HG03565 (cell line): Measurements from ENCODE around the gene CLDN15.
"Not testable (repeated sequence)": the region's sequence is repeated elsewhere in the genome, so short reads cannot be mapped to it uniquely, and the experiment has no call there.

ENCODE experiments used
- ATAC-seq: cut with Tn5 transposase; IDR thresholded peaks from one replicate; pipeline ENCODE4 v1.9.1; 2021; ENCODE audit warnings: mild to moderate bottlenecking, moderate library complexity; ENCODE audit not compliant: unreplicated experiment

CLDN15 gene, protein sequence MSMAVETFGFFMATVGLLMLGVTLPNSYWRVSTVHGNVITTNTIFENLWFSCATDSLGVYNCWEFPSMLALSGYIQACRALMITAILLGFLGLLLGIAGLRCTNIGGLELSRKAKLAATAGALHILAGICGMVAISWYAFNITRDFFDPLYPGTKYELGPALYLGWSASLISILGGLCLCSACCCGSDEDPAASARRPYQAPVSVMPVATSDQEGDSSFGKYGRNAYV

GRCh38 chr7:101237206-101238067 is at the start of gene CLDN15:
Gene CLDN15, minus strand, starts transcription at chr7:101237802. Its CDS starts 221 bp downstream, at chr7:101237581.
- ATAC-seq: no peak

- ATAC-seq: no peak
Observed at GRCh38 chr7:101287032-101287431, 49.4 kb upstream of the CLDN15 start.

DNA sequence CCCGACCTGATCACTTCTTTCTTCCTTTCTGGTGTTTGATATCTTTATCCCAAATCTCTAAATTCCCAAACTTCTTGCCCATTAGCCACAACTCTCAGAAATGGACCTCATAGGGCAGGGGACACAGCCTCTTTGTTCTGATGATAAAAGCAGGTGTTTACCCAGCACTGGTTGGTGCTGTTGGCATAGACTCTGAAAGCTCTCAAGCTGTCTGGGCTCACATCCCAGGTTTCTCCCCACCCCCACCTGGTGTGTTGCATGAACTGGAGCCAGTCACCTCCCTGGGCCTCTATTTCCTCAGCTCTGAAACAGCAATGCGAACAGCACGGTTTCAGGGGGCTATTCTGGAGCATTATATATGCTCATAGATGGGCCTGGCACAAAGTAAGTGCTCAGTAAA is 48.3 kb upstream of the CLDN15 start:
- not testable (repeated sequence) for ATAC-seq

DNA sequence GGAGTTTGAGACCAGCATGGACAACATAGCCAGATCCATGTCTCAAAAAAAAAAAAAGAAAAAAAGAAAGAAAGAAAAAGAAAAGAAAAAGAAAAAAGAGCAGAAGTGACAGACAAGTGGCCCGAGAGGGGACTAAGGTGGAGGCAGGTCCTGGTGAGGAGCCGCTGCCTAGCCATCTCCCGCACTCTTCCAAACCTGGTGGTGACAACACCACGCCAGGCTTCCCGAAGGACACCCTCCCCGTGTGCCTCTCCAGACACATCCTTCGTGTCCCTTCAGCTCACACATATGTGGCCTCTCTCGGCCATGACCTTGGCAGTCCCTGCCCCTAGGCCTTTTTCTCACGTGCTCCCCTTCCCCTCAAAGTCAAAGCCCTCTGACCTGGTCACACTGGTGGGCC is 47.6 kb upstream of the CLDN15 start:
- ATAC-seq: no peak

GRCh38 chr7:101280912-101281311 is 43.3 kb upstream of the CLDN15 start:
- not testable (repeated sequence) for ATAC-seq

DNA sequence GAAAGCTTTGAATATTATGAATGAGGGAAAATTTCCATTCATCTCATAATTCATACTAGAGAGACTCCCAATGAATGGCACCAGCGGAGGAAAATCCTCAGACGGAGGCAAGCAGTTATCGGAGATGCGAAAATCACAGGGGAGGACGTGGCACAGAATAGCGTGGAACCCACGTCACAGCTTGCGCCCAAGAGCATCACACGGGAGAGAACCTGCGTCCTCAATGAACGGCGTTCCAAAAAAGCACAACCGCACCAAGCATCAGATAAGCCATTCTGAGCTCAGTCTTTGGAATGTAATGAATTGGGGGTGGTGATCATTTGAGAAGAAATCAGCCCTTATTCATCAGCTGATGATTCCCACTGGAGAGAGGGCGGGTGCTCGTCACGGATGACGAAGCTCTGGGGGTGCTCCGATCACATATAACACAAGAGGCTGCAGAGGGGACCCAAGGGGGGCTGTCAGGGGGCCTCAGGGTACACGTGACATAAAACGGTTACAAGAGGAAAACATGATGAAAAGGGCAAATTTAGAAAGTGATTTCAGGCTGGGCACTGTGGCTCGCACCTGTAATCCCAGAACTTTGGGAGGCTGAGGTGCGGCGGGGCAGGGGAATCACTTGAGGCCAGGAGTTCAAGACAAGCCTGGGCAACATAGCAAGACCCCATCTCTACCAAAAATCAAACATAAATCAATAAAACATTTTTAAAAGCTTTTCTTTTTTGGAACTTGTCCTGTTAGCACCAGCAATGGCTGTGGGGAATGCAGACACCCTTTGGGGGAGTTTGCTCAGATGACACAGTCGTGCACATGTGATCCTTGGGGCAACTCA is 41.1 kb upstream of the CLDN15 start:
- ATAC-seq: no peak

GRCh38 chr7:101277155-101277554 is 39.6 kb upstream of the CLDN15 start:
- no peak for ATAC-seq

DNA sequence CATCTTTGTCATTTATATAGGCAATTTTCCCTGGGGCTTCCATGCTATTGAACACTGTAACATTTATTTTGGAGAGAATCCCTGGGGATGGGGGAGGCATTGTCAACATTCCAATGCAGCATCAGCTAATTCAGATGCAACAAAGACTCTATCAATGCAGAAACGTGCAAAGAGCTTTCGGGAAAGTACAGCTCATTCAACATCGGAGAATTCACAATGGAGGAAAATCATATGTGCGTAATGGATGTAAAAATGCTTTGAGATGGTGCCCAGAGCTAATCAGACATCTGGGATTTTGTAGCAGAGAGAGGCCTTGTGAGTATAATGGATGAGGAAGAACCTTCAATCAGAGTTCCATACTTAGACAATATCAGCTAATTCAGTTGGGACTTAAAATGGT is 35.6 kb upstream of the CLDN15 start:
- no peak for ATAC-seq

DNA sequence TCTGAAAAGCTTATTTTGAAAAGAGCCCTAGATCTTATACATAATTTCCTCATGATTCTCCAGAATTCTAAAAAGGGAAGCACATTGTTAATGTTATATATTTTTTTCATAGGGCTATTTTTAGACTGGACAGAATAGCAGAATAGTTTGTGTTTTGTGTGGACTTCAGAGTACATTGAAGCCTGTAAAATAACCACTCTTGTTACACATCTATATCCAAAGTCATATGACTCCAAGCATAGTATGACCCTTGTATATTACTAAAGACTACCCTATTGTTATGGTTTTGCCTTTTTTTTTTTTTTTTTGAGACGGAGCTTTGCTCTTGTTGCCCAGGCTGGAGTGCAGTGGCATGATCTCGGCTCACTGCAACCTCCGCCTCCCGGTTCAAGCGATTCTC is 33.4 kb upstream of the CLDN15 start:
- ATAC-seq: no peak

GRCh38 chr7:101269664-101270063 is 32.1 kb upstream of the CLDN15 start:
- ATAC-seq: no peak

DNA sequence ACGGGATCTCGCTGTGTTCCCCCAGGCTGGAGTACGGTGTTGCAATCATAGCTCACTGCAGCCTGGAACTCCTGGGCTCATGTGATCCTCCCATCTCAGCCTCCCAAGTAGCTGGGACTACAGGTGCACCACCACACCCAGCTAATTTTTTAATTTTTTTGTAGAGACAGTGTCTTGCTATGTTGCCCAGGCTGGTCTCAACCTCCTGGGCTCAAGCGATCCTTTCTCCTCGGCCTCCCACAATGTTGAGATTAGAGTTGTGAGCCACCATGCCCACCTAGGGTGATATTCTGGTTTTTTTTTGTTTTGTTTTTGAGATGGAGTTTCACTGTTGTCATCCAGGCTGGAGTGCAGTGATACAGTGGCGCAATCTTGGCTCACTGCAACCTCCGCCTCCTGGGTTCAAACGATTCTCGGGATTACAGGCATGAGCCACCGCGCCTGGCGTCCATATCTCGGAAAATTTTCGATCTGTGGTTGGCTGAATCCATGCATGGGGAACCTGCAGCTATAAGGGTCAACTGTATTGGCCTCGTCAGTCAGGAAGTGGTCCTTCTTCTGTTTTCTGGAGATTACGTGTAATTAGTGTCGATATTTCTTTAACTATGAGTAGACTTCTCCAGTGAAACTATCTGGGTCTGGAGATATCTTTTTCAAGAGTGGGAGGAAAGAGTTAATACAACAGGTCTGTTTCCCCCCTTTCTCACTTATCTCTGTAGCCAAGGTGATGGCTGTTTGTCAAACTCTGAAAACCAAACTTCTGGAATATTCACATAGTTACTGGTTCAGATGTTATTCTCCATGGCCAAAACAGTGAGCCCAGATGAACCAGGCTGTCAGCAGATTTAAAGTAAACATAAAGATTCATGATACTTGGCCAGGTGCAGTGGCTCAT is 28.3 kb upstream of the CLDN15 start:
- no peak for ATAC-seq

- not testable (repeated sequence) for ATAC-seq
Observed at GRCh38 chr7:101264102-101264706, 26.6 kb upstream of the CLDN15 start.

DNA sequence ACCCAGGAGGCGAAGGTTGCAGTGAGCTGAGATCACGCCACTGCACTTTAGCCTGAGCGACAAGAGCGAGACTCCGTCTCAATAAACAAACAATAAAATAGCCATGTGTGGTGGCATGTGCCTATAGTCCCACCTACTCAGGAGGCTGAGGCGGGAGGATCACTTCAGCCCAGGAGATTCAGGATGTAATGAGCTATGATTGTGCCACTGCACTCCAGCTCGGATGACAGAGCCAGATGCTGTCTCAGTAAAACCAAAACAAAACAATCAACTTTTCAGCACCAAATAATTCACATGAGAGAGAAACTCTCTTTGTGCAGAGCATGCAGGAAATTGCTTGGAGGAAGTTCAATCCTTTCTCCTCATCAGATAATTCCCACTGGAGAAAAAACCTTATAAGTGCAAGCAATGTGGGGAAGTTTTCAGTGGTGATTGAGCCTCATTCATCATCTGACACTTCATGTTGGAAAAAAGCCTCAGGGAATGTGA is 20.7 kb upstream of the CLDN15 start:
- ATAC-seq: no peak

DNA sequence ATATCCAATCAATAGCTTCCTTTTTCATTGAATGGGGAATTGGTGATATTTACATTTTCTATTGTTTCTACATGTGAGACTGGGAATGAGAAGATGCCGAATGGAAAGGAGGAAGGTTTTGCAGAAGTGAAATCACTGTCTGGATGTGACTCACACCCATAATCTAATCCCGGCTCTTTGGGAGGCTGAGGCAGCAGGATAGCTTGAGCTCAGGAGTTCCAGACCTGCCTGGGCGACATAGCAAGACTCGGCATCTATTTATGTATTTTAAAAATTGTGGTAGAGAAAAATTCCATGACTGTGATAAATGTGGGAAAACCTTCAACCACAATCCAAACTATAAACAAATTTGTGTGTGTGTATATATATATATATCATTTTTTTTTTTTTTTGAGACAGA is 18.2 kb upstream of the CLDN15 start:
- no peak for ATAC-seq

DNA sequence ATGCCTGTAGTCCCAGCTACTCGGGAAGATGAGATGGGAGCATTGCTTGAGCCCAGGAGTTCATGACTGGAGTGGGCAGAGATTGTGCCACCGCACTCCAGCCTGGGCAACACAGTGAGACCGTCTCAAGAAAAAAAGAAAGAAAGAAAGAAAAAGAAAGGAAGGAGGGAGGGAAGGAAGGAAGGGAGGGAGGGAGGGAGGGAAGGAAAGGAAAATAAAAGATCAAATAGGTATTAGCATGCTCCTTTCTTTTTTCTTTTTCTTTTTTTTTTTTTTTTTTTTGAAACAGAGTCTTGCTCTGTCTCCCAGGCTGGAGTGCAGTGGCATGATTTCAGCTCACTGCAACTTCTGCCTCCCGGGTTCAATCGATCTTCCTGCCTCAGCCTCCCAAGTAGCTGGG is 15.6 kb upstream of the CLDN15 start:
- not testable (repeated sequence) for ATAC-seq

GRCh38 chr7:101251871-101252659 is 14.5 kb upstream of the CLDN15 start:
- peak; percentile 91 for ATAC-seq

- no peak for ATAC-seq
Observed at GRCh38 chr7:101250324-101250723, 12.7 kb upstream of the CLDN15 start.

DNA sequence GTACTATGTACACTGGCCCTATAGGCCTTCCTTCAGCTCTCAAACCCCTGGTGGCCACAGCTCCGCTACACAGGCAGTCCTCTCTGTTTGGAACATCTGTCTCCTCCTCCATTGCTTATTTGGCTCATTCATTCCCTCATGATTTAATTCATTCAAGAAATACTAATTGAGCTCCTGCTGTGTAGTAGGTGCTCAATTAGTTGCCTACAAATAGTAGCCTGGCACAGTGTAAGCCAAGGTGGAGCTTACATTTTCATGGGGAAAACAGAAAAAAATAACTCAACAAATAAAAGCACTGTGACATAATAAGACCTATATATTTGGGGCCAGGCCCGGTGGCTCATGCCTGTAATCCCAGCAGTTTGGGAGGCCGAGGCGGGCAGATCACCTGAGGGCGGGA is 10.7 kb upstream of the CLDN15 start:
- ATAC-seq: no peak

- no peak for ATAC-seq
Observed at GRCh38 chr7:101245147-101245668, 7.6 kb upstream of the CLDN15 start.
